HEK293T (cell line): ENCODE measurements around the gene SALL2.

ENCODE experiments used
- FOXA1 ChIP-seq: fragments of 450-650 bp; IDR thresholded peaks from 2 replicates; pipeline ENCODE4 v1.6.1; 2016; ENCODE audit warnings: mild to moderate bottlenecking
- FOXK2 ChIP-seq: fragments of 450-650 bp; IDR thresholded peaks from 2 replicates; pipeline ENCODE4 v1.6.1; 2016; ENCODE audit warnings: mild to moderate bottlenecking
- FOXM1 ChIP-seq: fragments of 450-650 bp; IDR thresholded peaks from 2 replicates; pipeline ENCODE4 v1.6.1; 2017; ENCODE audit warnings: mild to moderate bottlenecking, borderline replicate concordance
- LEF1 ChIP-seq: fragments of 450-650 bp; IDR thresholded peaks from 2 replicates; pipeline ENCODE4 v1.6.1; 2017; ENCODE audit warnings: mild to moderate bottlenecking, borderline replicate concordance
- NFRKB ChIP-seq: fragments of 450-650 bp; IDR thresholded peaks from 2 replicates; pipeline ENCODE4 v1.6.1; 2016; ENCODE audit warnings: mild to moderate bottlenecking, moderate library complexity
- SP1 ChIP-seq: fragments of 450-650 bp; IDR thresholded peaks from 2 replicates; pipeline ENCODE4 v1.6.1; 2017
- TARDBP ChIP-seq: fragments of 450-650 bp; IDR thresholded peaks from 2 replicates; pipeline ENCODE4 v1.6.1; 2016
- TF ChIP-seq, protein P1 (sequence below): fragments of 450-650 bp; IDR thresholded peaks from 2 replicates; pipeline ENCODE4 v1.6.1; 2016

DNA sequence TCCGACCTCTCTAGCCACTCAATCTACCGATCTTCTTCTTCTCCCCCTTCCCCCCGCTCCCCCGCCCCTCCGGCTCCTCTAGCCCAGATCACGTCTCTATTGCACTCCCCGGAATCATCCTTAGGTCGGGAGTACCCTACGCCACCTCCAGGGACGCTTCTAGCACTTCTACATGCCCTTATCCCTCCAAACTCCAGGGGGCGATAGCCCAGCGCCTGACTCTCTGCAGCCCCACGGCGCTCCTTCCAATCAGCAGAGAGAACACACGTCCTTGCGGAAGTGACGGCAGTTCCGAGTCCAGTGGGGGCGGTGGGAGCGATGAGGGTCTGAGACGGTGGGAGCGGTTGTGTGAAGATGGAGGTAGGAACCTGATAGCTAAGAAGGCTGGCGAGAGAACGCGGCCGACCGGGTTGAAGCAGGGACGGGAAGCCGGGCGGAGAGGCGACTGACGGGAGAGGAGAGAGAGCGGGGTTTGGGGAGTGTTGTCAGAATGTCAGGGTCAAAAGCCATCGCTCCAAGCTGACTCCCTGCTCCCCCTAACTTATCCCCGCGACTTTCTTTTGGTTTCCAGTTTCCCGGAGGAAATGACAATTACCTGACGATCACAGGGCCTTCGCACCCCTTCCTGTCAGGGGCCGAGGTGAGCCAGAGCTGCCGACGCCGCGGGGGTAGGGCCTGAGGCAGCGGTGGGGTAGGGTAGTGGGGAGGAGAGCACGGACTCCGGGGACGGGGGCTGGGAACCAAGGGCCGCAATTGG, 49.0 kb downstream of the SALL2 start, which contains the start of the genes RAB2B and TOX4:
- no peak for TF ChIP-seq FOXA1
- no peak for TF ChIP-seq TARDBP
- TF ChIP-seq LEF1 = no peak
- TF ChIP-seq FOXM1 = no peak
- TF ChIP-seq NFRKB = no peak
- no peak for TF ChIP-seq FOXK2
- TF ChIP-seq SP1 = no peak
- TF ChIP-seq, protein P1, sequence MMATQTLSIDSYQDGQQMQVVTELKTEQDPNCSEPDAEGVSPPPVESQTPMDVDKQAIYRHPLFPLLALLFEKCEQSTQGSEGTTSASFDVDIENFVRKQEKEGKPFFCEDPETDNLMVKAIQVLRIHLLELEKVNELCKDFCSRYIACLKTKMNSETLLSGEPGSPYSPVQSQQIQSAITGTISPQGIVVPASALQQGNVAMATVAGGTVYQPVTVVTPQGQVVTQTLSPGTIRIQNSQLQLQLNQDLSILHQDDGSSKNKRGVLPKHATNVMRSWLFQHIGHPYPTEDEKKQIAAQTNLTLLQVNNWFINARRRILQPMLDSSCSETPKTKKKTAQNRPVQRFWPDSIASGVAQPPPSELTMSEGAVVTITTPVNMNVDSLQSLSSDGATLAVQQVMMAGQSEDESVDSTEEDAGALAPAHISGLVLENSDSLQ = no peak
